HG03457 (cell line): ENCODE results near the gene DNM3.

Experiments
- ATAC-seq: cut with Tn5 transposase; IDR thresholded peaks from one replicate; pipeline ENCODE4 v1.9.1; 2021; ENCODE audit warnings: moderate number of reproducible peaks; ENCODE audit not compliant: unreplicated experiment

The DNM3 gene

GRCh38 chr1:172163498-172164215, 322.4 kb downstream of the DNM3 start:
- no peak for ATAC-seq

GRCh38 chr1:172165403-172165802, 324.1 kb downstream of the DNM3 start:
- no peak for ATAC-seq

GRCh38 chr1:172167796-172168596, 326.7 kb downstream of the DNM3 start:
- no peak for ATAC-seq

GRCh38 chr1:172168597-172168872, 327.2 kb downstream of the DNM3 start:
- no peak for ATAC-seq

GRCh38 chr1:172169836-172170235, 328.5 kb downstream of the DNM3 start:
- no peak for ATAC-seq

- no peak for ATAC-seq
Measured at GRCh38 chr1:172172352-172172831, 331.1 kb downstream of the DNM3 start.

GRCh38 chr1:172176206-172176605, 334.9 kb downstream of the DNM3 start:
- no peak for ATAC-seq

GRCh38 chr1:172177849-172178248, 336.6 kb downstream of the DNM3 start:
- ATAC-seq: no peak

GRCh38 chr1:172178886-172179285, 337.6 kb downstream of the DNM3 start:
- ATAC-seq: no peak

GRCh38 chr1:172179918-172180317, 338.6 kb downstream of the DNM3 start:
- ATAC-seq: no peak

GRCh38 chr1:172180501-172181285, 339.4 kb downstream of the DNM3 start:
- ATAC-seq: peak; percentile 56

- no peak for ATAC-seq
Measured at GRCh38 chr1:172184506-172185191, 343.4 kb downstream of the DNM3 start.

- no peak for ATAC-seq
Measured at GRCh38 chr1:172185211-172185610, 343.9 kb downstream of the DNM3 start.

- no peak for ATAC-seq
Measured at GRCh38 chr1:172185996-172186395, 344.7 kb downstream of the DNM3 start.

- no peak for ATAC-seq
Measured at GRCh38 chr1:172201572-172201971, 360.3 kb downstream of the DNM3 start.

GRCh38 chr1:172203135-172203823, 362.0 kb downstream of the DNM3 start:
- no peak for ATAC-seq

GRCh38 chr1:172203902-172204301, 362.6 kb downstream of the DNM3 start:
- ATAC-seq: no peak

- no peak for ATAC-seq
Measured at GRCh38 chr1:172206256-172206655, 365.0 kb downstream of the DNM3 start.

- ATAC-seq: no peak
Measured at GRCh38 chr1:172208635-172209034, 367.3 kb downstream of the DNM3 start.

GRCh38 chr1:172211221-172211620, 369.9 kb downstream of the DNM3 start:
- no peak for ATAC-seq
